HG03558 (cell line): ENCODE data around the gene MROH2A.

Source experiments
- ATAC-seq: cut with Tn5 transposase; IDR thresholded peaks from one replicate; pipeline ENCODE4 v1.9.1; 2021; ENCODE audit warnings: moderate number of reproducible peaks; ENCODE audit not compliant: unreplicated experiment; ENCODE audit errors: extremely low read depth

Gene MROH2A

GRCh38 chr2:233831861-233832260 lies 53.7 kb downstream of the MROH2A start:
- no peak for ATAC-seq

- ATAC-seq, result no peak
Measured at GRCh38 chr2:233832414-233832813, 54.3 kb downstream of the MROH2A start.

GRCh38 chr2:233832869-233833311 lies 54.8 kb downstream of the MROH2A start:
- ATAC-seq, result no peak

GRCh38 chr2:233833345-233833744 lies 55.2 kb downstream of the MROH2A start:
- no peak for ATAC-seq

- no peak for ATAC-seq
Measured at GRCh38 chr2:233835230-233836186, 57.4 kb downstream of the MROH2A start.

- ATAC-seq, result no peak
Measured at GRCh38 chr2:233836359-233836758, 58.2 kb downstream of the MROH2A start.

- ATAC-seq, result no peak
Measured at GRCh38 chr2:233837694-233838229, 59.6 kb downstream of the MROH2A start.

GRCh38 chr2:233838251-233838650 lies 60.1 kb downstream of the MROH2A start:
- ATAC-seq, result no peak

- ATAC-seq, result no peak
Measured at GRCh38 chr2:233838726-233839446, 60.8 kb downstream of the MROH2A start.

GRCh38 chr2:233839447-233839820 lies 61.3 kb downstream of the MROH2A start:
- no peak for ATAC-seq

- ATAC-seq, result no peak
Measured at GRCh38 chr2:233840520-233840919, 62.4 kb downstream of the MROH2A start.

GRCh38 chr2:233841183-233841582 lies 63.1 kb downstream of the MROH2A start:
- ATAC-seq, result no peak

GRCh38 chr2:233844064-233844807 lies 66.1 kb downstream of the MROH2A start:
- no peak for ATAC-seq

GRCh38 chr2:233844836-233845235 lies 66.7 kb downstream of the MROH2A start:
- no peak for ATAC-seq

GRCh38 chr2:233845301-233846060 lies 67.4 kb downstream of the MROH2A start:
- no peak for ATAC-seq

GRCh38 chr2:233846387-233847247 lies 68.5 kb downstream of the MROH2A start:
- ATAC-seq, result no peak

- no peak for ATAC-seq
Measured at GRCh38 chr2:233847248-233847898, 69.2 kb downstream of the MROH2A start.

- ATAC-seq, result no peak
Measured at GRCh38 chr2:233848276-233848675, 70.1 kb downstream of the MROH2A start.
